ENCODE data around the gene CALHM4. TPM values are rescaled to one million over a fixed set of nuclear protein-coding genes. Genes with fewer than 3 reads are reported as not detected.
A peak's percentile ranks its signal among the peaks of the same experiment; 100 is the strongest.

CALHM4 gene
- total and polyA plus RNA-seq, 2 of the 4 experiments (the other 2 are of a cell fraction) = 0.07 TPM; not detected in 1

DNA sequence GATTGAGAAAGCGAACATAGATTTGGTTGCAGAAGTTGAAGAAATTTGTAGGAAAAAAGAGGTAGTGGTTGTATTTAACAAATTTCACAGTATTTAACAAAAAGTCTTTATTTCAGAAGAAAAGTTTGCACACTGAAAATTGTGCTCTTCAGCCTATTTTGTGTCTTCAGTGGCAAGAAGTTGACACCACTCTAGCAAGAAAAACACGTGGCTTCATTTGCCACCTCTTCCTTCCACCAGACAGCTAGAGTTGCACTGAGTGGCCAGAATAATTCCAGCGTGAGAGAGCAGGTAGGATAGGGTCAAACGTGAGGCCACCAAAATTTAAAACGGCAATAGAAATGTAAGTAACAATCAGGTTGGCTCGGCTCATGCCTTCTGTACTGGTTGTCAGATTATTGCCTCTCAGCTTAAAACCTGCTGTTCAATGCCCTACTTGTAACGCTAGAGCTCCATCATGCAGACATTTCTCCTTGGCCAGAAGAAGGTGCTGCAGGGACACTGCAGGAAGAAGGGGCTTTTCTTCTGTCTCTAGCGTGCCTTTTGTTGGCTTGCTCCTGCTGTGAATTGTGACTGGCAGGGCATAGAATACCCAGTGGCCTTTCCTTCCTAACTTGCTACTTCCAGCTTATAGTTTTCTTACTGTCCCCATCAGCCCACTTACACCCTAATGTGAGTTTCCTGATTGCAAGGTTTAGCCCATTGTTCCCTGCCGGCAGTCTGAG lies 20.2 kb upstream of the CALHM4 start:
- ChIA-PET POLR2A (ENCODE audit: unreplicated experiment) (interaction anchor here (1.0 kb wide), 1 partner anchor 8 kb away, joined by 3 read pairs; no protein-coding TSS in a partner anchor), CTCF (interaction anchor here (1.0 to 3.0 kb wide), 4 partner anchors 27 to 265 kb away, joined by 5 to 12 read pairs (median 9); no protein-coding TSS in a partner anchor)
- H2BK15ac ChIP-seq (ENCODE audit: low read depth, low read length) = no peak overlapping the region; the same call in 2 of the 3 replicates
- no peak overlapping the region for H3K14ac ChIP-seq (replicated peaks; ENCODE audit: low read depth, low read length)
- no peak overlapping the region for H2BK5ac ChIP-seq (ENCODE audit: low read depth, low read length, poor library complexity, severe bottlenecking)
- no peak overlapping the region for H2BK20ac ChIP-seq (ENCODE audit: low read depth, low read length)
- no peak for DNase-seq
- no peak overlapping the region for H3K4ac ChIP-seq (ENCODE audit: low read depth, low read length)
- 60 to 100% methylated on average over 1 to 2 of the region's 9 CpGs for WGBS, 2 experiments (ENCODE audit: extremely low coverage in 2 of 2, insufficient read length in 1 of 2)
- H4K91ac ChIP-seq (ENCODE audit: insufficient read depth, low read depth, low read length) = no peak overlapping the region
- H4K20me1 ChIP-seq (ENCODE audit: insufficient read depth, low read length) = no peaks in the 10 kb centered on the region
- 0 out of 4 replicates have a peak, but pooled peaks cover 0 to 3% of the 10 kb centered on the region in 2 experiments for H3K79me1 ChIP-seq (ENCODE audit: low read depth in 1 of 2, low read length in 2 of 2)
- peak overlapping the region; percentile 69 for H2AFZ ChIP-seq (replicated peaks; ENCODE audit: low read length, poor library complexity)
- no peak for ATAC-seq (ENCODE audit: low read depth)
- intact Hi-C loops (cut with micrococcal nuclease) (loop anchor here (2.0 kb wide), 2 partner anchors 89 to 163 kb away; partner anchors contain the start of gene DSE), in situ Hi-C loops (cut with MboI; ENCODE audit: low sequenced_read_pairs) (loop anchor here (10.0 kb wide), 2 partner anchors 239 to 269 kb away; no protein-coding TSS in a partner anchor), dilution Hi-C loops (cut with HindIII; ENCODE audit: low sequenced_read_pairs, unreplicated experiment) (no loop called here)
- no peak overlapping the region for H2AK9ac ChIP-seq (replicated peaks; ENCODE audit: low read depth, low read length, poor library complexity)
- H3K36me3 ChIP-seq (ENCODE audit: control insufficient read depth, insufficient read depth, low read length) = no peaks in the 10 kb centered on the region
- peaks cover 13% of the 10 kb centered on the region for H3K4me1 ChIP-seq (ENCODE audit: control insufficient read depth, insufficient read depth, low read length)
- H3K18ac ChIP-seq (ENCODE audit: low read depth, low read length) = no peak overlapping the region
- BruUV-seq (replicated peaks) = no TSS peak
- H3K4me2 ChIP-seq (ENCODE audit: low read depth, low read length) = no peak overlapping the region
- no peak overlapping the region for H3K23ac ChIP-seq (ENCODE audit: low read depth, low read length)
- no peaks in the 10 kb centered on the region for H3K9me3 ChIP-seq (ENCODE audit: control insufficient read depth, insufficient read depth, low read length)
- no peaks in the 10 kb centered on the region for H3K27me3 ChIP-seq (ENCODE audit: control insufficient read depth, insufficient read depth, low read length)
- H4K8ac ChIP-seq (ENCODE audit: low read depth in 2 of 2, low read length in 2 of 2) = no peak overlapping the region
- no peak overlapping the region for H2BK120ac ChIP-seq (ENCODE audit: low read depth, low read length)
- H3K9ac ChIP-seq (ENCODE audit: low read depth, low read length) = no peak overlapping the region
- no peak overlapping the region for H4K5ac ChIP-seq (ENCODE audit: low read depth, low read length)
- H2AK5ac ChIP-seq (ENCODE audit: low read depth, low read length) = no peak overlapping the region; the same call in 1 of the 2 replicates
- no peak for TF ChIP-seq MAZ (IDR thresholded peaks at IDR 0.05; ENCODE audit: borderline replicate concordance, low read depth, low read length)
- TF ChIP-seq SMC3 (IDR thresholded peaks at IDR 0.05; ENCODE audit: low read depth, low read length) = no peak
- TF ChIP-seq NFE2L2 (IDR thresholded peaks at IDR 0.05; ENCODE audit: low read depth, low read length) = no peak
- peaks cover 15% of the 10 kb centered on the region for H3K9me1 ChIP-seq (ENCODE audit: insufficient read depth, low read length)
- H3K4me3 ChIP-seq (ENCODE audit: insufficient read depth, low read depth, low read length) = no peak overlapping the region
- H3K56ac ChIP-seq (ENCODE audit: extremely low read depth, insufficient read depth, low read length) = no peak overlapping the region
- no peak overlapping the region for H3K27ac ChIP-seq (ENCODE audit: insufficient read depth, low read length)
